GM19455 (cell line): ENCODE data around the gene OPN4.
A peak's percentile ranks its signal among the peaks of the same experiment; 100 is the strongest.

Experiments
- ATAC-seq: cut with Tn5 transposase; IDR thresholded peaks from one replicate; pipeline ENCODE4 v1.9.1; 2021; ENCODE audit not compliant: unreplicated experiment

Gene OPN4

DNA sequence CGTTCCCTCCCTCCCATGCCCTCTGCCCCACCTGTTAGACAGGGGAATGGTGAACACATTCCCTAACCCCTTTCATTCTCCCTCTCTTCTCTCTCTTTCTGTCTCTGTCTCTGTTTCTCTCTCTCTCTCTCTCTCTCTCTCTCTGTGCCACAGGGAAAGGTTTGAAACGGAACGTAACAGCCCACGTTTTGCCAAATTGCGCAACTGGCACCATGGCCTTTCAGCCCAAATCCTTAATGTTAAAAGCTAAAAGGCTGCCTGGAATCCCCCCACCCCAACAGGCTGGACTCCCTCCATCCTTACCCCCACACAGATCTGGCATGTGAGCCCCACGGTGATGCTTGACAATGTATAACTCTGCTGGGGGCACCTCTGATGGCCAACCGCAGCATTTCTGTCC lies 44.8 kb downstream of the OPN4 start:
- no peak for ATAC-seq

DNA sequence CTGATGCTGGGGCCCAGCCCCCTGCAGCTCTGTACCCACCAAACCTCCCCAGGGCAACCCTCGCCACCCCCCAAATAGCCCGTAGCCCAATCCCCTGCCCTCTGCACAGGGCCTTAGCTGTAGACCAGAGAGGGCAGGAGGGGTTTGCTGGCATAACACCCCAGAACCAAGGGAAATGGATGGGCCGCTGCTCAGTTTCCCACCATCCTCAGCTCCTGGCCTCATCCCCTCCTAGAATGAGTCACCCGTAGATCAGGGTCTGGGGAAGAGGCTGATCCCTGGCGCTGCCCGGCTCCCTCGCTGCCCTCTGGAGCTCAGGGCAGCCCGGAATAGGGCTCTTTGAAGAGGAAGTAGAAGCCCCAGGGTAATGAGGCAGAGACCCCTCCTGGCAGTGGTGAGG lies 45.2 kb downstream of the OPN4 start:
- ATAC-seq: no peak

DNA sequence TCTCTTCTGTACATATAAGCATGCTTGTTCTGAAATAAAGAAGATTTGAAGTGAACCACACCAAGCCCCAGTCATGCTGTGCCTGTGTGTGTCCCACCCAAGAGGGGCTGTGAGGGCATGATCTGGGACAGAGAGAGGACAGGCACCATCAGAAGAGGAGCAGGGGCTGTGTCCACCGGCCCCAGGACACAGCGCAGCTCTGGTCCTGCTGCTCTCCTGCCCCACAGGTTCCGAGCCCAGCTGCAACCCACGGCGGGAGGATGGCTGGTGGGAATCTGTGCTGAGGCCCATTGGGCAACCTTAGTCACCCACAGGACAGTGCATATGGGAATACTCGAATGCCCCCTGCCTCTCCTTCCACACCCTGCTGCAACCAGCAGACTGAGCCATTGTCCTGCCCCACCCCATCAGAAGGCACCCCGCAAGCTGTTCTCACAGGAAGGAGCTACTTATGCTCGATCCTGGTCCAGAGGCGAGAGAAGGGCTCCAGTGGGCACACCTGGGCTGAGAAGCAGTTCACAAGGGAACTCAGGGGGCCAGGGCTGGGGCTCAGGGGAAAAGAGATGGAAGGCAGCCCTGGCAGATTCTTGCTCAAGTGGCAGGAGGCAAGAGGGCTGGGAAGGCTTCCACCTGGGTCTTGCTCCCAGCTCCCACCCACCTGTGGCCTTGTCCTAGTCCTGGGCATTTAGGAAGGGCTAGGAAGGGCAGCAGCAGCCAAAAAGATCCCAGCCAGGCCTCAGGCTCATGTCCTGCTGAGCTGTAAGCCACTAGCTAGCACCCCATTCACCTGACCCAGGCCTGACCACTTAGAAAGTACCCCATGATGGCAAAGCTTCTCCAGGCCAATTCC lies 45.9 kb downstream of the OPN4 start:
- no peak for ATAC-seq

DNA sequence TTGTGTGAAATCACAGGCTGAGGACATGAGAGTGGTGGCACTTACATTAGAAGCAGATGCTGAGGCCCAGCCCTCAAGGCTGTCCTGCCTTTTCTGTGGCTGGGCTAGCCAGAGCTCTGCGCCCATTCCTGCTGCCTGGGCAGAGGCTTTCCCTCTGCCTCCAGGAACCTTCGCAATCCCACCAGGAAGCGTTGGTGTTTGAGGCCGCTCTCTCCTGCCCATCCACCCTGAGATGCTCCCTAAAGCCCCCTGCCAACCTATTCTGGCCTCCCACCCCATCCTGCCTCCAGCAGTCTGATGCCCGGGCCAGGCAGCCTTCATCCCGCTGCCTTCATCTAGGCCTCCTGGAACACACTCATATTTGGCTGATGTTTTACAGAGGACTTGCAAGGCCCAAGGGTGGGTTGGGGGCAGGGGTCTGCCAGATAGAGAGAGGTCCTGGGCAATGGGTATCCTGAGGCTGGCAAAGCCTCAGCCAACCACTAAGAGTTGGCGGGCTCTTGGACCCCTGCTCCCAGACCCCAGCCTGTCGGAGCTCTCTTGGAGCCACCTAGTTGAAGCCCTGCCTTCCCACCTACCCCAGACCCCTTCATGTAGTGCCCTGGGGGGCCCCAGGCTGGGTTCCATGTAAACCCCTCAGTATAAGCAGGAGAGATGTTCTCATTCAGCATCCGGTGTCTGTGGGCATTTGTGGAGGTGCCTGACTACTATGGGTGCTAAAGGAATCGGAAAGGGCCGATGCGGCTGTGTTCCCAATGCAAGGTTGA lies 46.7 kb downstream of the OPN4 start:
- ATAC-seq: no peak

DNA sequence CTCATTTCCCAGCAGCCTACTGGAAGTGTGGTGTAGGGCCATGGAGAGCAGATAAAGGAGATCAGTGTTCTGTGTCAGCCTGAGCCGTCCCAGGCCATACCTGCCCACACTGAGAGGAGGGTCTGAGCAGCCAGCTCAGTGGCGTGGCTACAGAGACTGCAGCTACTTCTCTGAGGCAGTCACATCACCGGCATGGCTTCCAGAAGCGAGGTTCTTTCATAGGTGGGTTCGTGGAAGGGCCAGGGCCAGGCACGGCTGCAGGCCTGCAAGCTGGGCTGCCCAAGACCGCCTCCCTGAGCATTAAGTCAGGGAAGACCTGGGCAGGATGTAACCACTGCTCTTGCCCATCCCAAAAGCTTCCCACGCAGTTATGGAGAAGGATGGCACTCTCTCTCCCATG lies 48.8 kb downstream of the OPN4 start:
- no peak for ATAC-seq

DNA sequence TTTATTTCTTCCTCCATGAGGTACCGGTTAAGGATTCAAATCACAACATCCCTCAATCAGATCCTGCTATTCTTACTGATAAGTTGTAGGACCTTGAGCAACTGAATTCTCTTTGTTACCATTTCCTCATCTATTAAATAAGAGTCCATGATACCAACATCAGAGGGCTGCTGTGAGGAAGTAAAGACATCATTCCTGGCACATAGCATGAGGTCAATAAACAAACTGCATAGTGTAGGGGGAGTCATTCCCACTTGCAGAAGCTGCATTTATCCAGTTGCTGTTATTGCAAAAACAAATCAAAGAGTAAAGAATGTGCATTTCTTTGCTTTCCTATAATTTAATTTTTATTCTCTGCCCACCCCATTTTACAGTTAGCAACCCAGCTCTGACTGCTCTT lies 50.8 kb downstream of the OPN4 start:
- no peak for ATAC-seq

DNA sequence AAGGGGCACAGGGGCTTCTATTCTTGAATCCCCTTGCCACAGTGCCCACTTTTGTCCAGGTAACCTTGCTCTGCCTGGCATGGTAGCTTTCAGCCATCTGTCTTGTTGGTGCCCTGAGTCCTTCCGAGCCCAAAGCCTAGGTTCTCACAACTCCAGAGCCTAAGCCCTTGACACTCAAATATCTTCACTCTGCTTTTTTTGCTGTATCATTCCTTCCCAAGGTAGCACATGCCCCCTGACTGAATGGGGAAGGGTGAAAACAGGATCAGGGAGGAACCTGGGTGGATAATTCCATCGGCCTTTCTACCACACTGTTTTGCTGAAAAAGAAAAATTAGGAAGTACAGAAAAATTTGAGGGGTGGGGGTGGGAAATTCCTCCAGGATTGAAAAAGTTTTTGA lies 51.6 kb downstream of the OPN4 start:
- no peak for ATAC-seq

DNA sequence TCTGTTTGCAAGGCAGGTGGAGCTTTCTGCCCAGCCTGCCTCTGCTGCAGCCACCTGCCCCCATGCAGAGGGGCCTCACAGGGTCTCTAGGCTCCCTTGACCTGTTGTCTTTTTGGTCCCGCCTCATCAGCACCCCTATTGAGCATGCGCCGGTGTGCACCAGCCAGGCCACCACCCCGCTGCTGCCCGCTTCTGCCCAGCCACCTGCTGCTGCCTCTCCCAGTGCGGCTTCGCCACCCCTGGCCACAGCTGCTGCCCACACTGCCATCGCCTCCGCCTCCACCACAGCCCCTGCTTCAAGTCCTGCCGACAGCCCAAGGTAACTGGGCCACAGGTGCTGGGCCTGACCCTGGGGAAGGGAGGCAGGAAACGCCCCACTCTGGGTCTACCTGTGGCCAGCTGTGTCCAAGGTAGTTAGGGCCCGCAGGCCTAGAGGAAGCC lies 52.1 kb downstream of the OPN4 start:
- ATAC-seq: no peak

DNA sequence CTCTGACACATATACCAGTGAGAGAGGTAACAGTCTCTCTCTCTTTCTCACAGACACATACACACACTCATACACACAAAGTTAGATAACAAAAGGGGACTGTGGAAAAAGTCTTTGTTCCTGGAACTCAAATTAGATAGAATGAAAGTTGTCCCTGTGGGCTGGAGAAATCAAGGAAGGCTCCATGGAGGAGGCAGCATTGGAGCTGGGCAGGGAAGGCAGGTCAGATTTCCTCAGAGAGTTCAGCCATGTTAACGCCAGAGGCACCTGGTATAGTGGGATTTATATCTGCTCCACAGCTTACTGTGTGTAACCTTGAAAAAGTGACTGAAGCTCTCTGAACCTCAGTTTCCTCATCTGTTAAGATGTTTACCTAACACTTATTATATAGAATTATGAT lies 52.6 kb downstream of the OPN4 start:
- ATAC-seq: no peak

DNA sequence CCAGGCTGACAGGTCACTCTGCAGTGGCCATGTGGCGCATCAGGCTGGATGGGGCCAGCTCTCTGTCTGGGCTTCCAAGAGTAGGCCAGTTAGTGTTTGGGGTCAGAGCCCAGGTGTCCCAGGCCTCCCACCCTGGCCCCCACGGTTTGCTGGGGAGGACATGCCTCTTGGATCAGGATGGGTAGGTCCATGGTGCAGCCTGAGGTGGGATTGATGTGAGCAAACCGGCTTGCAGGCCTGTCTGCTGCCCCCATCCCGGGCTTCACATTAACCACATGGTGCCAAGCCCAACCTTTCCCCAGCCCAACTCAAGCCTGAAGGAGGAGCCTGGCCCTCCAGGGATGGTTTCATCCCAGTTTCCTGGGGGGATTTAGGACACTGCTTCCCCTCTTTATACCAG lies 53.2 kb downstream of the OPN4 start:
- ATAC-seq: no peak

DNA sequence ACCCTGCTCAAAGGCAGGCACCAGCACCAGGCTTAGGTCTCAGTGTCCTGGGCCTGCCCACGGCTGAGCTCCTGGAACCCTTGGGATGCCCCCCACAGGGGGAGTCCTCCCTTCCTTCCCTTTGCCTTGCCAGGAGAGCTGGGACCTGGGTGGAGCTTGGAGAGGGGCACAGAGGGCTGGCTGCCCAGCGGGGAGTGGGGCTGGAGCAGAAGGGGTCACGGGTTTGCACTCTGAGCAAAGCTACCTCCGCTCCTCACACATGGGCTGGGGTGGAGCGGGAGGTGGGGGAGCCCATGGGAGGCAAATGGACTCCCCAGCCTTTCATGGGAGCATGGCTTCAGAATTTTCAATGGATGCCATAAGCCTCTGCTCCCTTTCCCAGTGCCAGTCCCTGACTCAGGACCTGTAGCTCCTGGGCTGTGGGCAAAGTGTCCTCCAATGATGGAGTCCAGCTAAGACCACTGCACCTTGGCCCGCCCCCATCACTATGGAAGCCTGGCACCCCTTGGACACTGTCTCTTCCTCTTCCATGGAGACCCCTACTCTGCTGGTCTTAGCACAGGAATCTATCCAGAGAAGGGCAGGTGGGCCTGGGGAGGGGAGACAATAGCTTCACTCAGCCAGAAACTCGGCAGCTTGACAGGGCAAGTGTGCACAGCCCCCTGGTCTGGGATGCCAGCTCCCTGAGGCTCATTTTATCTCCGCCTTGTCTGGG lies 53.9 kb downstream of the OPN4 start:
- no peak for ATAC-seq

DNA sequence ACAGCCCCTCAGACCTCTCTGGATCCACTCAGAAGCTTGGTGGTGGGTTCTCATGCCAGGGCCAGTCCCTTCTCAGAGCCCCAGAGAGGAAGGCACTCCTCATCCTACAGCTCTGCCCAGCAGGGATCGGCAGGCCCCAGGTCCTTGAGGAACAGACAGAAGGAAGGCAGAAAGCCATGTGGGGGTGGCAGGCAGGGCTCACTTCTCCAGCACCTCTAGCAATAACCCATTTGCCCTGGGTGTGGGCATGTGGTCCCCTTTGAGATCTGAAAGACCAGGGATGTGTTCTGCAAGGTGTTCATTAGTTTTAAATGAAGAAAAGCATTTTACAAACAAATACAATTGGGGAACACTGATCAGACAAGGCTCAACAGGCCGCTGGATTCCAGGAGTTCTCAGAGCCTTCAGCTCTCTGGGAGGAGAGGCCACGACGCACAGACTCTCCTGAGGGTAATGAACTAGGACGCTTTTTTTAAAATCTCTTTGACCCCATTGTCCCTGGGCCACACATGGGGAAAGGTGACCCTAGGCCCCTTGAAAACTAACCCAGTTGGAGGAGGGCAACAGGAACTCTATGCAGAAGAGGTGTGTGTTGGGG lies 54.5 kb downstream of the OPN4 start:
- no peak for ATAC-seq

DNA sequence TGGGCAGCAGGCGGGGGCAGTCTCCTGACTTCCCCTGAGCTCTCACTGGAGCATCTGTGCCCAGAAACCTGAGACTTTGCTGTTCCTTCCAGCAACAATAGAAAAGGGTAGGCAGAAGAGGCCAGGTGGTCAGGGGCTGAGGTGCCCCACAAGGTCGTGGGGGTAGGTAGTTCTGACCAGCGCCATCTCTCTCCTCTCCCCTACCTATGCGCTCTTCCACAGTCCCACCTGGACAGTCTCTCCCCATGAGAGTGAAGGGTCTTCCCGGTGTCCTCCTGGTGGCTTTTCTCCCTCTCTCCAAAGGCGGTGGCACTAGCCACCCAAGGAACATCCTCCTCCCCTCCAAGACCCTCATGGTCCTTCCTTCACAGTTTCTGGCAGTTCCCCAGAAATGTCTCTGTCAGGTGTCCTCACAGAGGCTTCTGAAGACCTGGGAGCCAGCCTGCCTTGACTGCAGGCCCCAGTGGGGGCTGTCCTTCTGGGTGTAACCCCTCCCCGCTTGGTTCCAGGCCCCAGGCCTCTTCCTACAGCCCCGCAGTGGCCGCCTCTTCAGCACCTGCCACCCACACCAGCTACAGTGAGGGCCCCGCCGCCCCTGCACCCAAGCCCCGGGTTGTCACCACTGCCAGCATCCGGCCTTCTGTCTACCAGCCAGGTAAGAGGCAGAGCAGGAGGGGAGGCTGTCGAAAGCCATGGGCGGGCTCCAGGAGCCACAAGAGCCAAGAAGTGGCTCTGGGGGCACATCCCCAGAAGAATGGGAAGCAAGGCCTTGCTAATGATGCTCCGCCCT lies 55.2 kb downstream of the OPN4 start:
- no peak for ATAC-seq

DNA sequence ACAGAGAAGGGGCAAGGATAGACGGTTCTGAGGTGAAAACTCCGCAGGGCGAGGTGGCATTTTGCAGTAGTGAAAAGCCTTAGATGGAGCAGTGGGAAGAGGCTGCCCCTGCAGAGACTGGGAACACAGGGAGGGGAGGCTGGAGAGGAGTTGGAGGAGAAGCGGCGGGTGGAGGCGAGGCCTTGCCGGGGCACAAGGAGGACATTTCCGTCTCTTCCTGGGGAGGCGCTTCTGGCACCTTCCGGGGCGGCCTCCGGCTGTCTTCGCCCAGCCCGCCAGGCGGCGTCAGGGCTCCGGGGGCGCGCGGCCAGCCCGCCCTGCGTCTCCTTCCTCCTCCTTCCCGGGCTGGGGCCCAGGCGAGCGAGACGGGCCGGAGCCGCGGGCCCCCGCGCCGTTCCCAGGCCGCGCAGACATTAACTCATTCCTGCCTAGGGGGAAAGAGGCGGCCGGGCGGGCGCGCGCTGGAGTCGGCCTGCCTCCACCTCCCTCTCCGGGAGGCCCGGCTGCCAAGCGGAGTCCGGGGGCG lies 56.7 kb downstream of the OPN4 start:
- ATAC-seq: peak; percentile 82

DNA sequence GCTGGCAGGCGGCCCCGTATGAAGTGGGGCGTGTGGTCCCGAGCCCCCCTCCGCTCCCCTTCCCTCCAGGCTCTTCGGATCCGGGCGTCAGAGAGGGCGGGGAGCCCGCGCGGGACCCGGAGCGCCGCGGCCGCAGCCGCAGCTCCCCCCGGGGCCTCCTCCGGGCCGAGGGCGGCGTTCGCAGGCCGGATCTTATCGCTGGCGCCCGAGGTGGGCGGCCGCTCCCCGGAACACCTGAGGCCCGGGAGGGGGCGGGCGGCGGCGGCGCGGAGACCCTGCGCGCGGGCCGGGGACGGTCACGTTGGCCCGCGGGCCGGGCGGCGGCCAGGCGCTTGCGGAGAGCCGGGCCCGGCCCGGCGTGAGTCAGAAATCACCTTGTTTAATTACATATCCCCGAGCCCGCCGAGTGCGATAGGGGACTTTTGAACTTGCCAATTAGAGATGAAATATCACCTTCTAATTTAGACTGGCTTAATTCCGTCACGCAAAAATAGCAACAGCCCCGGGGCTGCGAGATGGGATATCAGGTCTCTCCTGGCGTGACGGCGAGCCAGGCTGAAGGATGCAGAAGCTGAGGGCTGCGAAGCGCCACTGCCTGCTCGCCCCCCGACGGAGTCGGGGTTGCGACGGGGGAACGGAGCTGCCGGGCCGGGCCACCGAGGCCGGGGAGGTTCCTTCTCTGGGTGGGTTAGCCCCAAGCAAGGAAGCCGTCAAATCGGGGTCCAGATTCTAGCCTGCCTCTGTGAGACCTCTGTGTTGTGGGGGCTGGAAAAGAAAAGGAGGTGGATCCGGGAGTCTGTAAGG lies 57.4 kb downstream of the OPN4 start:
- peak; percentile 47 for ATAC-seq

DNA sequence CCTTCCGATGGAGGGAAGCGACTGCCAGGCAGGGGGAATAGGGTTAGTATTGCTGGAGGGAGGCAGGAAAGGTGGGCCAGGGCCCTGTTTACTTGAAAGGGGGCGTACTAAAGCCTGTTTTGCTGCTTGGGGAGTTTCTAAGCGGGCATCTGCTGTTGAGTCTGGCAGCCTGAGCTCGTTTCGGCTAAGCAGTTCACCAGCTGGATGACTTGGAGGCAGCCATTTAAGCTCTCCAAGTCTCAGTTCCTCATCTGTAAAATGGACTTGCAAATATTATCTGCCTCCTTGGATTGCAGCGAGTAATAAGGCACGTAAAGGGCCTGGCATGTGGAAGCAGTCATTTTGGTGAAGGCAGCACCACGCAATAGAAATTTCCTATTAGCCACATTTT lies 58.0 kb downstream of the OPN4 start:
- peak; percentile 20 for ATAC-seq

DNA sequence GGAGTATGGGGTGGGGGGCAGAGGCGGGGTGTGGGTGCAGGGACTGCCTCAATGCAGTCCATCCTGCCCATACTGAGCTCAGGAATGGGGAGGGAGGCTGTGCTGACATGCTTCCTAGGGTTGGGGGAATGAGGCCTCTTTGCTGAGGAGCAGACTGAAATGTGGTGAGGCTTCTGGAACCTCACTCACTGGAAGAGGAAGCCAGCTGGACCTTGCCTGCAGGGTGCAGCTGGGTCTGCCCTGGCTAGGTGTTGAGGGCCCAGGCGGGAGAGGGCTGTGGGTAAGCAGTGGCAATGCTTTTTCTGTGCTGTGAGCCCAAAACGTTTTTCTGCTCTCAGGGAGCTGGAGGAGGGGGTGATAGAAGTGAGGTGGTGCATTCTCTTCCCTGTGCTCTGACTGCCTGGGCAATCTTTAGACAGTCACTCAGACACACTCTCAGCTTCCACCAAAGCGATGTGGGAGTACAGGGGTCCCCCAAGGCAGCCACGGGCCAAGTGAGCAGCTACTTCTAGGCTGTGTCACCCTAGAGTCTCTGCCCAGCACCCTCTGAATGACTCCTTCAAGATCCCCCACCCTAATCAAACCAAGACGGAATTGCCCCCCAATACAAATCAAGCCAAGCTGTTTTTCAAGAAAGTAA lies 60.9 kb downstream of the OPN4 start:
- ATAC-seq: no peak

DNA sequence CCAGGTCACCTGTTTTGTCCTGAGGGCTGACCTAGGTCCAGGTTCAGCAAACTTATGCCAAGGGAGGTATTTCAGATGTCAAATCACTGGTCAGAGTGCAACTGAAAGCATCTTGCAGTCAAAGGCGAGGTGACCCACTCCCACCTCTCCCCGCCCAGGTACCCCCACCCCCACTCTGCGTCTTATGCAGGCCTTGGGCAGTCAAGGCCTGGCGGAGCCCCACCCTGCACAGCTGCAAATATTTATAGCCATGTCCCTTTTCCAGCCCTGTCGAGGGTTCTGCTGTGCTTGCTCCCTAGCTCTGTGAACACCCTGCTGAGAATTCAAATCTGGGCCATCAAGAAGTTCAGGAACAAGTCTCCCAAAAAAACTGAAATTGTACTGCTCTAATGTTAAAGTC lies 61.5 kb downstream of the OPN4 start:
- ATAC-seq: no peak
